GM04503 (cell line): ENCODE results near the gene GALNT18.
"Not testable (repeated sequence)": the region's sequence is repeated elsewhere in the genome, so short reads cannot be mapped to it uniquely, and the experiment has no call there.

Experiments used
- DNase-seq: peaks from one replicate; pipeline ENCODE4 v3.0.0-alpha.2; 2012; ENCODE audit warnings: low read depth

The GALNT18 gene

DNA sequence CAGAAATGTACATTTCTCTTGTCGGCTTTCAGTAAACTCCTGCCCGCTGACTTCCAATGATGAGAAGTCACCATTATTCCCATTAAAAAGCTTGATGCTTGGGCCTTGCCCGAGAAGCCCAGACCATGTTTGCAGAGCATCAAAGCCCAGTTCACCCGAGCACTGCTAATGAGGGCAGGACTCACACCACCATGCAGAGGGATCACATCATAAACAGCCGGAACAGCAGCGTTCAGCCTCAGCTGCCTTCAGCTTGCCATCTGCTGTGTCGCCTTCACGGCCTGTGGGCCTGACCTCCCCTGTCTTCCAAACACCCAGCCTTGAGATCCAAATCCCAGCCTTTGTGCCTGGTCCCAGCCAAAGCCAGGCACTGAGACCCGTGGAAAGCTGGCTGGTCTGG, 163.3 kb downstream of the GALNT18 start:
- DNase-seq: no peak

DNA sequence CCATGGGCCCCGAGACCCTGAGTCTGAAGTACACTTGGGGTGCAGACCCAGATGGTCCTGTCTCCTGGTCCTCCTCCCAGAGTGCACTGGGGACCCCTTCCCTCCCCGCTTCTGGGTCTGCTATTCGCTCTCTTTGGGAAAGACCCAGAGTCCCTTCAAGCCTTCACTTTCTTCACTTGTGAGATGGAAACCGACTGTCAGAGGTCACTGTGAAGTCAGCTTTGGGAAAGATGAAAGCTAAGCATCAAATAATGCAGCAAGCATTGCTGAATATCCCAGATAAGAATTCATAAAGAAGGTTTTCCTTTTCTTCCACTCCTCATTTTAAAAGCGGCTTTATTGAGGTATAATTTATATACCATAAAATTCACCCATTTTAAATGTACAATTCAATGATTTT, 163.8 kb downstream of the GALNT18 start:
- no peak for DNase-seq

DNA sequence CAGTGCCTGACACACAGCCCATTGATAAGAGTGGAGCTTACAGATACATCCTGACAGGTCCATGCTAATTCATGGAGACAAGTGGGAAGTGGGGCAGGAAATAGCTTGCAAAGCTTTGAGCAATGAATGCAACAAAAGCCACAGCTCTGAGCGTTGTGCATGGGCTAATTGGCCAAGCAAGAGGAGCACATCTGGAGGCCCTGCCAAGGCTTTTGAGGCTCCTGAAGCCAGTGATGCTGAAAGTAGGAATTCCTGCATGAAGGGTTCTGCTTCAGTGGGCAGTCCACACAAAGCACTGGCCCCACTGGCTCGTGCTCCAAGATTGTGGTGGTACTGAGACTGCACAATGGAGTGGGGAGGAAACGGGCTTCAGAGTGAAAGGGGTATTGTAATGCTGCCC, 164.9 kb downstream of the GALNT18 start:
- DNase-seq: no peak

DNA sequence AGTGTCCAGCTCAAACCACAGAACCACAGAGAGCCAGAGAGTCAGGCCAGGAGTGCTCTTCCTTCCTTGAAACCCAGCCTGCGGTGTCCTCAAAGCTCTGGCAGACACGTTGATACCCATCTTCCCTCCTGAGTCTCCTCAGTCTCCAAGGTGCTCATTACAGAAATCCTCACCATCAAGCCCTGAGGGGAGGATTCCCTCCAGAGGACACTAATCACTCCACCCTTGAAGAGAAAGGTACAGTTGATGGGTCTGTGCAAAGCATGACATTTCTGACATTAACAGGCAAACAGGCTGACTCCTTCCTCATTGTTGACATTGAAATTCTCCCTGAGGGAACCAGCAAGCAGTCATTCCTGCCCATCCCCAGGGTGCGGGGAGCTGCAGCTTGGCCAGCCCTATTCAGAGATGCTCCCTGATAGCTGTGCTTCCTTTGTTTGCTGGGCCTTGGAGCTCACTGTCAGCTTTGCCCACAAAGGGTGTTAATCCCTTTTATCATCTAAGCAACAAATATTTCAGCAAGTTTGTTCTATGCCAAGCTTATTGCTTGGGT, 167.1 kb downstream of the GALNT18 start:
- DNase-seq: no peak

DNA sequence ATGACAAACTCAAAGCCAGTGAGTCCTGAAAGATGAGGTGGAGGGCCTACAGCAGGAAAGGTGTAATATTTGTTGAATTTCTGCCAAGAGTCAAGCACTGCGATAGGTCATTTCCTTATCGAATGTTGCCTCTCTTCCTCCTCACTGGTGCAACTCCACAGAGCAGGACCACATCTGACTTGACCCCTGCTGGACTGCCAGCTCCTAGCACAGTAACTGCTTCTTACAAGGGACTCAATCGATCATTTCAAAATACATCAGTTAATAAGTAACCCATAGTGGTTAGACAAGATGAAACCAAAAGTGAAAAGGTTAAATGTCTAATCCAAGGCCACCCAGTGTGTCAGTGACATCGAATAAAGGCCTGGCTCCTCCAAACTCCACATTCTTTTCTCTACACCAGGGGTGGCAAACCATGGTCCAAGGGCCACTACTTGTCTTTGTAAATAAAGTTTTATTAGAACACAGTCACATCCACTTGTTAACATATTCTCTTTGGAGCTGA, 170.3 kb downstream of the GALNT18 start:
- DNase-seq: no peak

DNA sequence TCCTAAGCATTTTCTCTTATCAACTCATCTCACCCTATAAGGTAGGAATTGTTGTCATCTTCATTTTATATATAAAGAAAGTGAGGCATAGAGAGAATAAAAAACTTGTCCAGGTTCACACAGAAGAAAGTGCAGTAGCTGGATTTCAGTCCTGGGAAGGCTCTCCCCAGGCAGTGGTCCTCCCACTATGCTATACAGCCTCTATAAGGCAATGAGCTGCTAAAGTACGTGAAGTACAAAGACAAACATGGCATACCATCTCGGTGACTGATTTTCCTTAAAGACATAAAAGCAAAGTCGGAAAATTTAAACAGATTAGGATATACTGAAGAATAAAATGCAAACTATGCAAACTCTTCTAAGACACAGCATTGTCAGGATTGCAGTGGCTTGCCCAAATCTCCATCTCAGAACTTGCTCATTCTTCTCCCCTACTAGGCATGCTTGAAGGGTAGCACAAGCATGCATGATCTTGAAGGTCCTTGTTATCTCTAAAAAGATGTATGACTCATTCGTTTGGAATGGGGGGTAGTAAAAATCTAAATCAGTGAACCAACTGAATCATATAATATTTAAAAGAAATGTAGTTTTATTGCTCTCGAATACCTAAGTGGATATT, 171.0 kb downstream of the GALNT18 start:
- no peak for DNase-seq

DNA sequence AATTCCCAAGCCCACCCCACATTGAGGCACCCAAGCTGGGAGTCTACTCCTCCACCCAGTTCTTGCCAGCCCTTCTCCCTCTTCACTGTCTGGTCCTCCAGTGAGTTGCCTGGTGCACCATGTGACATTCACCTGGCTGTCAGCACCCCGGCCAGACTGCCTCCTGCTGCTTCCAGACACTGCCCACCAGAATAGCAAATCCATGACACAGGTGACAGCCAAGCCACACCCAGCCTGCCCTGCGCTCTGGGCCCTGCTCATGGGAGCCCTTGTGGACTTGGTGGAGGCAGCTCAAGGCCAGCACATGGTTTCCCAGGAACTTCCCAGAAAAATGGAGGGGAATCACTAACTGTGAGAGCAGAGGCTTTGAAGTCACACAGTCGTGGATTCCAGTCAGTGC, 172.5 kb downstream of the GALNT18 start:
- no peak for DNase-seq

DNA sequence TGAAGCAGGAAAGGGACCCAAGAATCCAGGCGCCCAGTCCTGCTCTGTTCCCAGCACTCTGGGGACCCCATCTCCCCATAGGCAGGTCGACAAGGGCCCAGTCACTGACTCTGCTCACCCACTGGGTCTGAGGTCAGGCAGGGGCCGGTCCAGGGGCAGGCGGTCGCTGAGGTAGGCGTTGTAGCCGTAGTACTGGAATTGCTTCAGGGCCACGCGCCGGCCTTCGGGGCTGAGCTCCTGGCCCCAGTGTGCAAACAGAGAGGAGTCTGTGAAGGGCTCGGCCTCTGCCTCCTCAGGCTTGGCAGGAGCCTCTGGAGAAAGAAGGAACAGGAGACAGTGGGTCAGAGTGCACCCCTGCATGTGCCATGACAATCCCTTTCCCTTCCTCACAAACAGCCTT, 173.2 kb downstream of the GALNT18 start:
- DNase-seq: no peak

DNA sequence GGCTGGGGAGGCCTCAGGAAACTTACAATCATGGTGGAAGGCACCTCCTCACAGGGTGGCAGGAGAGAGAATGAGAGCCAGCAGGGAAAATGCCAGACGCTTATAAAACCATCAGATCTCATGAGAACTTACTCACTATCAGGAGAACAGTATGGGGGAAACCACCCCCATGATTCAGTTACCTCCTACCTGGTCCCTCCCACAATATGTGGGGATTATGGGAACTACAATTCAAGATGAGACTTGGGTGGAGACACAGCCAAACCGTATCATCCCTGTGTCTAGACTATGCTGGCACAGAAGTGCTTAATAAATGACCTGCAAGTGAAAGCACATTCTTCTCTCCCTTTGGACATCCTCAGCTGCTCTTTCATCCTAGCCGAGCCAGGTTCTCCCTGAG, 174.2 kb downstream of the GALNT18 start:
- DNase-seq: not testable (repeated sequence)

DNA sequence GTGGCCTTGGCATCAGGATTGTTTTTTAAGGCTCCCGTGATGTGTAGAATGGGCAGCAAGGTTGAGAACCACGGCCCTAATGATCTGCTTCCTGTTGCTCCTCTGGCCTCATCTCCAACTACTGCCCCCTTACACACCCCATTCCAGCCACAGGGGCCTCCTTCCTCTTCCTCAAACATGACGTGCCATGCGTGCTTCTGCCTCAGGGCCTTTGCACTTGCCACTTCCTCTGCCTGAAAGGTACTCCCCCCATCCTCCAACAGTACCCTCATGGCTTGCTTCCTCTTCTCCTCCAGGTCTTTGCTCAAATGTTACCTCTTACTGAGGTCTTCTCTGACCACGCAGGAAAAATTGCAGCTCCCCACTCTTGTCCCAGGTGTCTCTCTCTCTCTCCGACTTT, 174.8 kb downstream of the GALNT18 start:
- DNase-seq: no peak

DNA sequence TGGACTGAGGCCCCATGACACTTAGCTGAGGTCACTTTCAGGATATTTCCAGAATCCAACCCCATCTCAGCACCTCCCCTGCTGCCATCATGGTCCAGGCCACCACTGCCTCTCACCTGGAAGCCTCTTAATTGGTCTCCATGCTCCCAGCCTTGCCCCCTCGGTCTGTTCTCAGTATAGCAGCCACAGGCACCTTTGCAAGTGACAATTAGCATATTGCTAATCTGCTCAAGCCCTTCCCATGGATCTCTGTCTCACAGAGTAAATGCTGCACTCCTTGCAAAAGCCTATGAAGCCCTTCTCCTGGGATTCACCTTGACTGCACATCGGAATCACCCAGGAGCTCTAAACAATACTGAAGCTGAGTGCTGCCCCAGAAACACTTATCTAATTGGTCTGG, 175.2 kb downstream of the GALNT18 start:
- DNase-seq: no peak

DNA sequence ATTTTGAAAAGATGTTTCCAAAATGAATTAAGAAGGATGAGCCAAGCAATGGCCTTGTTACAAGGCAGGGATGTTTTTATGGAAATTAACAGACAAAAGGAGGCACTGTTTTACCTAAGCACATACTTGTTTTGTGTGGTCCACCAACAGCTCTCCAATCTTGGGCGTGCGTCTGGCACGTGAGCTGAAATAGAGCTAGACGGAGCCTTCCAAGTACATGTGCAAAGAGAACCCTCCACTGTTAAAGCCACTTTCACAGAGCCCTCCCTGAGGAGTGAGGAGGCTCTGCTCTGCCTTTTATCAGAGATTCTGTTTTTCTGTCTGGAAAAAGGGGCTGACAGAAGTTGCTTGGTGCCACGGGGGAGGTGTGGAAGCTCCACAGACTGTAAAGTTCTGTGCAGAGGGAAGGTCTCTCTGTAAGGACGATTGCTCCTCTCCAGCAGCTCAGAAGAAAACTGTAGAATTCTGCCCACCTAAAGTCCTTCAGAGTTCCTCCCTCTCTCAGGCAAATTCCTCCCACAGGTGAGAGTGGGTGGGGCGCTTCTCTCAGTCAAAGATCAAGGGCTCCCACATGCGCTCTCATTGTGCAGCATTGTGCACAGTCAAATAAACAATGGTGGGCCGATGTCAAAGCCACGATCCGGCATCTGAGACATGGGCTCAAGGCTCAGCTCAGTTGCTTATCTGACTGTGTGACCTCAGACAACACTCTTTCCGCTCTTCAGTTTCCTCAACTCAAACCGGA, 176.2 kb downstream of the GALNT18 start:
- no peak for DNase-seq

DNA sequence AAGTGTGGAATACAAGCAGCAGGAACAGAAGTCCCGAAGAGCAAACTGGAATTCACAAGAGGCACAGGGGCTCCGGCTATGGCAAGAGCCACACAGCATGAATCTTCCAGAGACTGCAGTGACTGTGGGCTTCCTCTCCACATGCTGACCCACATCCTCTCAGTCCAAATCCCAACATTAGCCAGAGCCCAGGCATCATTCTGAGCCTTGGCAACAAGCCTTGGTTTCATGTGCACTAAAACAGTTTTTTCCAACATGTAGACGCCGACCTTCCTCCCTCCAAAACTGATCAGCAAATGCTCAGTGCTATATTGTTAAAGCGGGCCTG, 177.0 kb downstream of the GALNT18 start:
- no peak for DNase-seq

DNA sequence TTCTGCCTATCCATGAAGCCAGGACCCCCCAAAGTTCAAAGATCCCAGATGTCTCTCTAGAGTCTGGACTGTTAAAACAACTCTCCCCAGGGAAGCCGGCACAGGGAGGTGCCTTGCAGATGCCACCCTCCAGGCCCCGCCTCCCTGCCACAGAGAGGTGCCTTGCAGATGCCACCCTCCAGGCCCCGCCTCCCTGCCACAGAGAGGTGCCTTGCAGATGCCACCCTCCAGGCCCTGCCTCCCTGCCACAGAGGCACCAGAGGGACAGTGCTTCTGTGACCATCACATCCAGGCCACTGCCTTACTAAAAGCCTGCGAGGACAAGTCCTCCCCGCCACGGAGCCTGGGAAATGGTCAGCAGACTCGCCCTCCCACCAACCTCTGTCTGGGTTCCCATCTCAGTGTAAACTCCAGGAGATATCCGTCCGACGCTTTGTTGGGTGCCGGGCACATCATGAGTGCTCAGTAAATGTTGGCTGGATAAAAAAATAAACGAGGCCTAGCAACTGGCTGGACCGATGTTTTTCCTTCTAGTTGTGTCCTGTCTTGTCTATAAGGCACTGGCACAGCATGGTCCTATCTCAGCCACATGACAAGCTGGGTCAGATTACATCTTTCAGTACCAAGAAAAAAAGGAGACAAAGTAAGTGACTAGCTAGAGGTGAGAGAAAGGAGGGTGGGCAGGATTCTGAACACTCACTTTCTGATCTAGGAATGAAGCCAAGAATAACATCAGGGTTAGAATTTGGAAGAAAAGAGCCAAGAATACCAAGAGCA, 177.6 kb downstream of the GALNT18 start:
- no peak for DNase-seq

DNA sequence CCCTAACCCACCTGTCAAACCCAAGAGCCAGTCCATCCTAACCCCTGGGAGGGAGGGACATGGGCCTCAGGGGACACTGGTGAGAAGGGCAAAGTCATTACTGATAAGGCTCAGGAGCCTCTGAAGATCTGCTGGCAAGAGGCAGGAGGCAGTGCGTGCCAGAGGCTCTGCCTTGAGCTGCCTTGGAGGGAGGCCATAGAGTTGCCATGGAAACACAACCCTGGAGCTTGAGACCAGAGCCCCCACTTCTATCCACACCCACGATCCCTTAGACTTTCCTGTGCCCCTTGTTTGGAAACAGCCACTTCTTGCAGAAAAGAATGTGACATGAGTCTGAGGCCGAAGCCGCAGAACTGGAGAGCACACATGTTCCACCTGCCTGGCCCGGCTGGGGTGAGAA, 179.0 kb downstream of the GALNT18 start:
- DNase-seq: no peak

DNA sequence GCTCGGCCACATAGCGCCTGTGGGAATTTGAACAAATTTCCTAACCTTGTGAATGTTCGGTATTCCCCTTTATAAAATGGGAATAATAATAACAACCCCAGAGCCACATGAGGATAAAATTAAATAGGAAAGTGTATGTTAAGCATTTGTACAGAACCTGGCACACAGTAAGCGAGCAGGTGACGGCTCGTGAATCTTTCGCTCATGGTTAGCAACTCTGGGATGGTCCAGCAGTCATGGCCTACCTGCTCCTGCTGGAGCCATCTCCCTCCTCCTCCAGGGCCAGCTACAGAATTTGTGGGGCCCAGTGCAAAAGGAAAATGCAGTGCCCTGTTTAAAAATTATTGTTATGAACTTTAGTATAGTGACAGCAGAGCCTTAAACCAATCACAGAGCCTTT, 180.3 kb downstream of the GALNT18 start:
- no peak for DNase-seq

DNA sequence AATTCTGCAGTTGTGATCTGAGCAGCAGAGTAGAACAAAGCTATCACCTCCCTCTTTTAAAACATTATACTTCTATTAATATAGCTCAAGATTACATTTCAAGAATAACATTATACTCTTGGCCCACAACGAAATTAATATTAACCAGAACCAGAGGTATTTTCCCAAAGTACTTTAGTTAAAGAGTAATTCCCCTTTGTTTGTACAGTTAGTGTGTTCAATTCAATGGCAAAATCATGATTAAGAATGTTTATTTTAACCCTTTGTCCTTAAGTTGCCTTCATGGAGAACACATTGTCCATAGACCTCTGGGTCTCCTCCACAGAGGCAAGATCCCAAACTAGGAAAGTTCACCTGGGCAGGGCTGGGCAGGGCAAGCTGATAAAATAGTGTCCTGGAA, 180.7 kb downstream of the GALNT18 start:
- no peak for DNase-seq

DNA sequence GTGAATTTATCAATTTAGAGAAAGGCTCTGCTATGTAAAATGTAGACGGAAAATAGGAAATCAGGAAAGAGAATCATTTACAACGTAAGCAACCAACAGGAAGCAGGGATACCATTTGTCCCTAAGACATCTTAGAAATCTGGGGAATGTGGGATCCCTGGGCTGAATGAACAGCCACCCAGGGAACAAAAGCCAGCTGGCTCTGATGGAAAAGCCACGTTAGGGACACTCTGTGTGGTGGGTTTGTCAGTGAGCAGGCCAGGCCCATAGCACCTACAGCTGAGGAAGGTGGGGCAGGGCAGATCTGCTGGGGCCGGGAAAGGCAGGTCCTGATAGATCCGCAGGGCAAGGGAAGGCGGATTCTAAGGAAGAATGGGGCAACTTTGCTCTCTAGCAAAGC, 181.7 kb downstream of the GALNT18 start:
- no peak for DNase-seq

DNA sequence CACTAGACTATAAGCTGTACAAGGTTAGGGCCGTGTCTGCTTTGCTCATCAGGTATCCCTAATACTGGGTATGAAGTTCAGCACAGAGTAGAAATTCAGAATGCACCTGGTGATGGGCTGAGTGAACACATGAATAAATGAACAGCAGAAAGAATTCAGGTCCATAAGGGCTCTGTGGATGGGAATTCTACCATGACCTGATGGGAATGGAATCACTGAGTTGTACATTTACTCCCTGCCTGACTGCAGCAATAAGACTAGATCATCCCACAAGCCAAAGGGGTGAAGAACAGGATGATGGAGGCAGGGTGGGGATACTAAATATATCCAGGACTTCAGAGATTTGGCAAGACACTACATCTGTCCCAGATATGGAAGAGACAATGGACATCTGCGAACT, 182.2 kb downstream of the GALNT18 start:
- DNase-seq: no peak

DNA sequence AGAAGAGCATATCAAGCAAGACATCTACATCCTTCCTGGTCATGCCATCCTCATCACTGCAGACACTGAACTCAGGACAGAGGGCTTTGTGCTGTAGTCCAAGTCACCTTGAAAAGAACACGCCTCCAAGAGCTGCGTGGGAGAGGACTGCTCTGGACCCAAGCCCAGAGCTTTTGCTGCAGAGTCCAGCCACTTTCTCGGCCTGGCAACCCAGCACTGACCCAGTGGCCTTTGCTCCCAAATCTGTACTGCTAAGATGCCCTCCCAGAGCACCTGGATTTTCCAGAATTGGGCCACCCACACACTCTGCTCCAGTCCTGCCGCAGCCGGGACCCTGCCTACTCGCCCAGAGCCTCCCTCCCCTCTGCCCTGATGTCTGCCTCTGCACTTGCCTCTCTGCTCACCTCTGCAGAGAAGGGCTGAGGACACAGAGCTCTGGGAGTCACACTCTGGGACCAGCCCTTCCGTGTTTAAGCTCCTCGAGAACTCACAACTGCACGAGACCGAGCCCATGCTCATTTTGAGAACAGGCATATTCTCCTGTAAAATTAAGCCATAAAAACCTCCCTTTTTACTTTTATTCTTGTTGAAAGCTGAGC, 185.0 kb downstream of the GALNT18 start:
- no peak for DNase-seq

DNA sequence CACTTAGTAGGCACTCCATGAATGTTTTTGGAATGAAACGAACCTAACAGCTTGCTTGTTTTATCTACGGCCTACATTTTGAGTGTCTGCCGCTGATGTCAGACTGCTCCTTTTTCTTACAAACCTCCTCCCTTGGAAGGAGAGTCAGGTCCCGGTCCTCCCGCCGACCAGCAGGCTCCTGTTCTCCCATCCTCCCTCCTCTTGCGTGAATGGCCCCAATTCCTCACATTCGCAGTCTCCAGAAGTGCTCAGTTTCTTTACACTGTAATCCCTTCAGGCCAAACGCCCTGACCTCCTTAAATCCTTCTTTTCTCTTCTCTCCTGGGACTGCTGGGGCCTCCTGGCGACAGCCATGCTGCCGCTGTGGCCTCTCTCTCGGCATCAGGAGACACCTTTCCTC, 186.2 kb downstream of the GALNT18 start:
- DNase-seq: no peak

DNA sequence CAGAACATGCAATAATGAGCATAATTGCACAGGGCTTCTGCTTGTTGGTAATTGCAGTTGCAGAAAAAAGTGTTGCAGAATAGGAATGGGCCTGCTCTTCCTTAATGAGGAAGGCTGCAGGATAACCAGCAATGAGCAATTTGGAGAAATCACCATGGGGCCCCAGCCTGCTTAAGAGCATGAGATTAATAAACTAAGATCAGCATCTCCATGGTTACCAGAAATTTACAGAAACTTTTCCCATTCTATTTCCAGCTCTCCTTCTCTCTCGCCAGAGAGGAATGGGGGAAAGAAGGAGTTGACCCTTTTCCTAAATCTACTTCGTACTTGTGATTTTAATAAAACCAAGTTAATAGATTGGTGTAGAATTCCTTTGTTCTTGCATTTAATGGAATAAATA, 187.8 kb downstream of the GALNT18 start:
- DNase-seq: no peak
